Smooth muscle cell (in vitro differentiated cells): ENCODE measurements around the gene TMEM89. TPM values are rescaled to one million over a fixed set of nuclear protein-coding genes. Genes with fewer than 3 reads are reported as not detected.

Experiments used
- DNase-seq: peaks from one replicate; lab custom pipeline; 2025; ENCODE audit not compliant: unreplicated experiment; lab: John Stamatoyannopoulos, UW
- H2AFZ ChIP-seq: fragments of 200-600 bp; sonication (generic); 2 replicates; pipeline ENCODE4 v1.6.0; 2016; ENCODE audit warnings: antibody characterized with exemption, low read depth, mild to moderate bottlenecking
- H3F3A ChIP-seq: fragments of 200-600 bp; sonication (generic); 2 replicates; pipeline ENCODE4 v1.6.0; 2017; ENCODE audit warnings: antibody characterized with exemption, low read depth
- H3K27ac ChIP-seq: fragments of 200-600 bp; sonication (generic); 2 replicates; pipeline ENCODE4 v1.5.1; 2016; ENCODE audit warnings: low read depth, mild to moderate bottlenecking
- H3K27me3 ChIP-seq: fragments of 200-600 bp; sonication (generic); 2 replicates; pipeline ENCODE4 v1.6.1; 2016; ENCODE audit warnings: low read depth, mild to moderate bottlenecking
- H3K36me3 ChIP-seq: fragments of 200-600 bp; sonication (generic); 2 replicates; pipeline ENCODE4 v1.5.1; 2016; ENCODE audit warnings: low read depth
- H3K4me1 ChIP-seq: fragments of 200-600 bp; sonication (generic); 2 replicates; pipeline ENCODE4 v1.5.1; 2016; ENCODE audit warnings: low read depth
- H3K4me2 ChIP-seq: fragments of 200-600 bp; sonication (generic); 2 replicates; pipeline ENCODE4 v1.6.0; 2016; ENCODE audit warnings: mild to moderate bottlenecking
- H3K4me3 ChIP-seq: fragments of 200-600 bp; sonication (generic); 2 replicates; pipeline ENCODE4 v1.5.1; 2016; ENCODE audit warnings: mild to moderate bottlenecking
- H3K79me2 ChIP-seq: fragments of 200-600 bp; sonication (generic); 2 replicates; pipeline ENCODE4 v1.6.0; 2016; ENCODE audit warnings: low read depth, mild to moderate bottlenecking
- H3K9ac ChIP-seq: fragments of 200-600 bp; sonication (generic); 2 replicates; pipeline ENCODE4 v1.6.0; 2016; ENCODE audit warnings: low read depth
- H3K9me3 ChIP-seq: fragments of 200-600 bp; sonication (generic); replicated peaks from 2 replicates; pipeline ENCODE4 v1.5.1; 2016; ENCODE audit warnings: low read depth
- H4K20me1 ChIP-seq: fragments of 200-600 bp; sonication (generic); 2 replicates; pipeline ENCODE4 v1.6.0; 2016; ENCODE audit warnings: low read depth
- WGBS: methylation state at CpG from one replicate; pipeline ENCODE4 v1.1.7; 2016; ENCODE audit warnings: low lambda C conversion rate; 5-methylcytosine and 5-hydroxymethylcytosine counted together
- polyA plus RNA-seq: library from polyadenylated mRNA; unstranded; fragments of >200 nt; fragmentation: Nextera tagmentation; extraction: Ambion mirVana; gene quantifications from 2 replicates; pipeline ENCODE4 v1.2.1, GENCODE V29; 2016
- total RNA-seq: library from RNA; depleted of rRNA; stranded (reverse); fragments of >200 nt; gene quantifications from 2 replicates; pipeline ENCODE4 v1.2.3, GENCODE V29; 2014
- TF ChIP-seq, protein P1 (sequence below): fragments of 200-600 bp; sonication (generic); IDR thresholded peaks from 2 replicates; pipeline ENCODE4 v1.5.1; 2017; ENCODE audit warnings: borderline replicate concordance, mild to moderate bottlenecking, antibody characterized with exemption; ENCODE audit not compliant: insufficient read depth, poor library complexity, severe bottlenecking

TMEM89 gene, protein sequence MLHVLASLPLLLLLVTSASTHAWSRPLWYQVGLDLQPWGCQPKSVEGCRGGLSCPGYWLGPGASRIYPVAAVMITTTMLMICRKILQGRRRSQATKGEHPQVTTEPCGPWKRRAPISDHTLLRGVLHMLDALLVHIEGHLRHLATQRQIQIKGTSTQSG
- not detected in 2 replicates for total RNA-seq
- 0.25 and 0.47 TPM in 2 replicates for polyA plus RNA-seq

DNA sequence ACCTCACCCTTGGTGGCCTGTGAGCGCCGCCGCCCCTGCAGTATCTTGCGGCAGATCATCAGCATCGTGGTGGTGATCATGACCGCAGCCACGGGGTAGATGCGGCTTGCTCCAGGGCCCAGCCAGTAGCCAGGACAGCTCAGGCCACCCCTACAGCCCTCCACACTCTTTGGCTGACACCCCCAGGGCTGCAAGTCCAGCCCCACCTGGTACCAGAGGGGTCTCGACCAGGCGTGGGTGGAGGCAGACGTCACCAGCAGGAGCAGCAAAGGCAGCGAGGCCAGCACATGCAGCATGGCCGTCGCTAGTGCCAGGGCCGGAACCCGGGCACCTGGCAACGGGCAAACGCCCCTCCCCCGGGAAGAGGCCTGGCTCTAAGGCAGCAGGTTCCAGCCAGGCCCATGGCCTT, at the start of gene TMEM89:
TSS of gene TMEM89 (minus strand) at position 309 of the 409 bp plus-strand sequence. CDS start at position 296, 13 bp downstream.
- H3K4me2 ChIP-seq: no peak within 1 kb of the TSS
- H3K9me3 ChIP-seq: no peaks in the 10 kb centered on the region
- no peak within 1 kb of the TSS for H3K27ac ChIP-seq
- H3K36me3 ChIP-seq: no peaks in the 10 kb centered on the region
- DNase-seq: no peak
- no peaks in the 10 kb centered on the region for H3K79me2 ChIP-seq
- H3K27me3 ChIP-seq: no peaks in the 10 kb centered on the region
- peaks cover 11% of the 10 kb centered on the region for H3K4me1 ChIP-seq
- H3K4me3 ChIP-seq: no peak within 1 kb of the TSS
- no peaks in the 10 kb centered on the region for H4K20me1 ChIP-seq
- TF ChIP-seq, protein P1, sequence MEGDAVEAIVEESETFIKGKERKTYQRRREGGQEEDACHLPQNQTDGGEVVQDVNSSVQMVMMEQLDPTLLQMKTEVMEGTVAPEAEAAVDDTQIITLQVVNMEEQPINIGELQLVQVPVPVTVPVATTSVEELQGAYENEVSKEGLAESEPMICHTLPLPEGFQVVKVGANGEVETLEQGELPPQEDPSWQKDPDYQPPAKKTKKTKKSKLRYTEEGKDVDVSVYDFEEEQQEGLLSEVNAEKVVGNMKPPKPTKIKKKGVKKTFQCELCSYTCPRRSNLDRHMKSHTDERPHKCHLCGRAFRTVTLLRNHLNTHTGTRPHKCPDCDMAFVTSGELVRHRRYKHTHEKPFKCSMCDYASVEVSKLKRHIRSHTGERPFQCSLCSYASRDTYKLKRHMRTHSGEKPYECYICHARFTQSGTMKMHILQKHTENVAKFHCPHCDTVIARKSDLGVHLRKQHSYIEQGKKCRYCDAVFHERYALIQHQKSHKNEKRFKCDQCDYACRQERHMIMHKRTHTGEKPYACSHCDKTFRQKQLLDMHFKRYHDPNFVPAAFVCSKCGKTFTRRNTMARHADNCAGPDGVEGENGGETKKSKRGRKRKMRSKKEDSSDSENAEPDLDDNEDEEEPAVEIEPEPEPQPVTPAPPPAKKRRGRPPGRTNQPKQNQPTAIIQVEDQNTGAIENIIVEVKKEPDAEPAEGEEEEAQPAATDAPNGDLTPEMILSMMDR: no peak
- no peak within 1 kb of the TSS for H2AFZ ChIP-seq
- H3F3A ChIP-seq: peaks cover 8% of the 10 kb centered on the region
- 97% methylated on average over 13 of the region's 19 CpGs for WGBS
- no peak within 1 kb of the TSS for H3K9ac ChIP-seq

- WGBS: 92% methylated on average over 4 of the region's 4 CpGs
Observed at GRCh38 chr3:48664929-48665328, 43.4 kb upstream of the TMEM89 start.

DNA sequence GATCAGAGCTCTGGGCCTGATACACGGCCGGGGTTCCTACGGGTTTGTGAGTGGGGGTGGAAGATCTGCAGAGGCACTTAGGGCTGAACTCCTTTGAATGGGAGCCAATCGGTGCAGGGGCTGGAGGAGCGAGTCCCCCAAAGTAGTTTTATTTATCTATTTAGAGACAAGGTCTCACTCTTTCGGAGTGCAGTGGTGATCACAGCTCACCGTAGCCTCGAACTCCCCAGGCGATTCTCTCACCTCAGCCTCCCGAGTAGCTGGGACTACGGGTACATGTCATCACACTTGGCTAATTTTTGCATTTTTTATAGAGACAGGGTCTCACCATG, 42.7 kb upstream of the TMEM89 start:
- Histone ChIP-seq H3K9ac (no peak overlapping the region), H3K9me3 (no peaks in the 10 kb centered on the region), H3K79me2 (no peaks in the 10 kb centered on the region), H2AFZ (no peak overlapping the region), H3K4me1 (peaks cover 4% of the 10 kb centered on the region), H3K27me3 (no peaks in the 10 kb centered on the region), H4K20me1 (peaks cover 6% of the 10 kb centered on the region), H3K4me3 (no peak overlapping the region), H3K27ac (no peak overlapping the region), H3F3A (peaks cover 7% of the 10 kb centered on the region), H3K4me2 (no peak overlapping the region), H3K36me3 (no peaks in the 10 kb centered on the region)
- TF ChIP-seq, protein P1: no peak
- WGBS: 61% methylated on average over 11 of the region's 11 CpGs
- DNase-seq: no peak

More at GRCh38 chr3:48664929-48665328, 43.4 kb upstream of the TMEM89 start:
- TF ChIP-seq, protein P1: no peak
- H3K4me3 ChIP-seq: no peak overlapping the region
- no peaks in the 10 kb centered on the region for H3K9me3 ChIP-seq
- H3K4me2 ChIP-seq: no peak overlapping the region
- DNase-seq: no peak
- peaks cover 7% of the 10 kb centered on the region for H3F3A ChIP-seq
- peaks cover 4% of the 10 kb centered on the region for H3K4me1 ChIP-seq
- H3K27ac ChIP-seq: no peak overlapping the region
- H3K27me3 ChIP-seq: no peaks in the 10 kb centered on the region
- no peak overlapping the region for H3K9ac ChIP-seq
- peaks cover 6% of the 10 kb centered on the region for H4K20me1 ChIP-seq
- H2AFZ ChIP-seq: no peak overlapping the region
- no peaks in the 10 kb centered on the region for H3K79me2 ChIP-seq
- H3K36me3 ChIP-seq: no peaks in the 10 kb centered on the region
